ENCODE measurements around the gene PRMT7.

The PRMT7 gene

GRCh38 chr16:68372381-68372720, 61.5 kb downstream of the PRMT7 start:
- H3K4me1 ChIP-seq (ENCODE audit: control insufficient read depth in 1 of 2, insufficient read depth in 1 of 2, low read depth in 1 of 2, low read length in 1 of 2) = peaks cover 14 to 17% of the 10 kb centered on the region in 2 experiments
- peaks cover 25% of the 10 kb centered on the region for H3K27me3 ChIP-seq

GRCh38 chr16:68372806-68373205, 62.0 kb downstream of the PRMT7 start:
- H3K27ac ChIP-seq = no peak overlapping the region
- no peaks in the 10 kb centered on the region for H3K9me3 ChIP-seq
- H3K36me3 ChIP-seq = no peaks in the 10 kb centered on the region
- H3K4me3 ChIP-seq (ENCODE audit: low read depth in 1 of 2, low read length in 1 of 2) = no peak overlapping the region
- peaks cover 17% of the 10 kb centered on the region in 2 experiments for H3K4me1 ChIP-seq (ENCODE audit: control insufficient read depth in 1 of 2, insufficient read depth in 1 of 2, low read depth in 1 of 2, low read length in 1 of 2)
- no peak for TF ChIP-seq CTCF (IDR thresholded peaks at IDR 0.05)
- peaks cover 21% of the 10 kb centered on the region for H3K27me3 ChIP-seq

More at GRCh38 chr16:68372381-68372720, 61.5 kb downstream of the PRMT7 start:
- Histone ChIP-seq H3K36me3 (no peaks in the 10 kb centered on the region), H3K9me3 (no peaks in the 10 kb centered on the region), H3K4me3 (ENCODE audit: low read depth in 1 of 2, low read length in 1 of 2) (no peak overlapping the region), H3K27ac (no peak overlapping the region)
- no peak for TF ChIP-seq CTCF (IDR thresholded peaks at IDR 0.05)

GRCh38 chr16:68373528-68374245, 62.9 kb downstream of the PRMT7 start:
- no peak for TF ChIP-seq CTCF (IDR thresholded peaks at IDR 0.05)
- Histone ChIP-seq H3K27me3 (peaks cover 12% of the 10 kb centered on the region), H3K36me3 (no peaks in the 10 kb centered on the region)

GRCh38 chr16:68374246-68374805, 63.5 kb downstream of the PRMT7 start:
- Histone ChIP-seq H3K4me3 (ENCODE audit: low read depth in 1 of 2, low read length in 1 of 2) (no peak overlapping the region), H3K27me3 (peaks cover 10% of the 10 kb centered on the region), H3K9me3 (no peaks in the 10 kb centered on the region), H3K27ac (no peak overlapping the region), H3K36me3 (no peaks in the 10 kb centered on the region), H3K4me1 (ENCODE audit: control insufficient read depth in 1 of 2, insufficient read depth in 1 of 2, low read depth in 1 of 2, low read length in 1 of 2) (peaks cover 15 to 18% of the 10 kb centered on the region in 2 experiments)
- TF ChIP-seq CTCF (IDR thresholded peaks at IDR 0.05) = no peak

More at GRCh38 chr16:68373528-68374245, 62.9 kb downstream of the PRMT7 start:
- Histone ChIP-seq H3K27ac (no peak overlapping the region), H3K4me1 (ENCODE audit: control insufficient read depth in 1 of 2, insufficient read depth in 1 of 2, low read depth in 1 of 2, low read length in 1 of 2) (peaks cover 17 to 20% of the 10 kb centered on the region in 2 experiments), H3K4me3 (ENCODE audit: low read depth in 1 of 2, low read length in 1 of 2) (no peak overlapping the region), H3K9me3 (no peaks in the 10 kb centered on the region)

- no peaks in the 10 kb centered on the region for H3K9me3 ChIP-seq
- TF ChIP-seq CTCF (IDR thresholded peaks at IDR 0.05) = no peak
- no peak overlapping the region for H3K4me3 ChIP-seq (ENCODE audit: low read depth in 1 of 2, low read length in 1 of 2)
- no peaks in the 10 kb centered on the region for H3K36me3 ChIP-seq
- H3K27me3 ChIP-seq = peaks cover 10% of the 10 kb centered on the region
- peaks cover 7 to 10% of the 10 kb centered on the region in 2 experiments for H3K4me1 ChIP-seq (ENCODE audit: control insufficient read depth in 1 of 2, insufficient read depth in 1 of 2, low read depth in 1 of 2, low read length in 1 of 2)
- H3K27ac ChIP-seq = no peak overlapping the region
These were observed 64.3 kb downstream of the PRMT7 start for GRCh38 chr16:68374961-68375660.
